Gastrocnemius medialis (tissue), 4 donors: Measurements from ENCODE around the gene DEPDC1B.

Source experiments
- CTCF ChIP-seq, 5 experiments: fragments of 450-650 bp in 3 of 5; fragments of 200-600 bp in 2 of 5; sonication (generic) in 2 of 5; IDR thresholded peaks in 4 of 5; conservative IDR thresholded peaks in 1 of 5; 1 replicate in 4 of 5; 2 replicates in 1 of 5; pipeline ENCODE4 v1.5.1; 2016 to 2019; ENCODE audit warnings: antibody characterized with exemption in 5 of 5, mild to moderate bottlenecking in 3 of 5, moderate library complexity in 3 of 5
- POLR2A ChIP-seq, 2 donors: fragments of 450-650 bp; IDR thresholded peaks; one replicate each; pipeline ENCODE4 v1.6.1; 2017; ENCODE audit warnings: antibody characterized with exemption in 2 of 2, mild to moderate bottlenecking in 2 of 2, moderate library complexity in 2 of 2

- no peak for TF ChIP-seq CTCF (IDR thresholded peaks at IDR 0.05 in 4 of 5, conservative IDR thresholded peaks at IDR 0.05 in 1 of 5)
- TF ChIP-seq POLR2A (IDR thresholded peaks at IDR 0.05), result no peak
Observed at GRCh38 chr5:60651872-60652620, 47.9 kb downstream of the DEPDC1B start.
